ELR (cell line): ENCODE measurements around the gene RAD51AP2.

Experiments
- DNase-seq: peaks from one replicate; pipeline ENCODE4 v3.0.0-alpha.2; 2015; ENCODE audit warnings: low read depth

Gene RAD51AP2

DNA sequence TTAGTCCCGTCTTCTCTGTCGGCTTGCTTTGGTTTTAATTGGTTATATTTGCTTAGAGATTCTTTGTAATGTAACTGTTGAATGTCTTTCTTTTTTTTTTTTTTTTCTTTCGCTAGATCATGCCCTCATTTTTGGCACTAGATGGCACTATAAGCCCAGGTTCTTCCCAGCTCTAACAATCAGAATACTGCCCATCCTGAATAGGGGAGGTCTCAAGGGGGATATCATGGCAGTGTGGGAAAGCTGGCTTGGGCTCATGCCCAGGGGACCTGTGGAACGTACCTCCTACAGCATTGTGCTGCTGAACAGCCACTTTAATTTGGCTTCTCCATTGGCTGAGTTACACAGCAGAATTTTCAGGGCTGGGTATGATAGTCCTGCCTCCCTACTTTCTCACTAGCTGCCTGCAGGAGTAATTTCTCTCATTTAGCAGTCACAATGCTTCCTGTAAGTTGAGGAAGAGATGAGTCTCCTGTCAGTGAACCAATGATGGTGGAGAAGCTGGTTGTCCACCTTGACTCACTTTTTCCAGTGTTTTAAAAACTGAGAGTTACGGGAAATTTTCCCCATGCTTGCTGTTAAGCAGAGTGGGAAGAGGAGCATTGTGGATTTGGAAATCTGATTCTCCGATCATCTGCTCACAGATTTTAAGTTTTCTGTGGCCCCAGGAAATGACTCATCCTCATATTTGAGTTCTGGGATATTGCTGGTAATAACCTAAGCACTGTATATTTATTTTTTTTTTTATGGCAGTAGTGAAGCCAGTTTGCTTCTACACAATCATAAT lies 47.2 kb downstream of the RAD51AP2 start:
- DNase-seq: peak; percentile 45

GRCh38 chr2:17461087-17461475 lies 57.2 kb downstream of the RAD51AP2 start:
- DNase-seq: no peak
